Measurements from ENCODE around the gene NTF3. TPM values are rescaled to one million over a fixed set of nuclear protein-coding genes. Genes with fewer than 3 reads are reported as not detected.

Gene NTF3
- total RNA-seq, 1 donor from 2014 or later: 2.3 TPM

DNA sequence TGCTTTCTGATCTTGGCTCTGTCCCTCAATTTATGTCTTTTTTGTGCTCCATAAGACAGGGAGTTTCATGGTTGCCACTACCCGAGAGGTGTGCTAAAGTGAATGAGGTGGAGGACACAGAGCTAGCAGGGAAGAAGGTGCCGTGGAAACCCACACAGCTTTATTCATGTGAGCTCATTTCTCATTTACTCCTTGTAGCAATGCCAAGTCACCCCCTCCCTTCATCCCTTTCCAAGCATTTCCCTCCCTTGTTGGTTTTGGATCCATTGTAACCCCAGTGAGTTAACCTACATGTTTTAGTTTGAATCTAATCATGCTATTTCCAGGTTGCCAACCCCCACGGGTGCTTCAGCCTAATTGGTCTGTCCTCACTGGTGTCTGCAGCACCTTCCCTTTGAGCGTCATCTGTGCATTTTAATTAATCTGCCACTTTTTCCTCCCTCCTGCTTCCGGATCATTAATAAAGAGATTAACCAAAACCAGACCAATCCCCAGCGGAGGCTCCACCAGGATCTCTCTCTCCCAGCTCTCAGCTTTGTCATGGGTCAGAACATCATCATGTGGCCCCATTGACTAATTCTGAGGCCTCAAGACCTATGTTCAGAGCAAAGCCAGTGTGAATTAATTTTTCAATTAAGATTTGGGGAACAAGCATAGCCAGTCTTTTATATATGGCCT, 56.2 kb downstream of the NTF3 start:
- DNase-seq: no peak

DNA sequence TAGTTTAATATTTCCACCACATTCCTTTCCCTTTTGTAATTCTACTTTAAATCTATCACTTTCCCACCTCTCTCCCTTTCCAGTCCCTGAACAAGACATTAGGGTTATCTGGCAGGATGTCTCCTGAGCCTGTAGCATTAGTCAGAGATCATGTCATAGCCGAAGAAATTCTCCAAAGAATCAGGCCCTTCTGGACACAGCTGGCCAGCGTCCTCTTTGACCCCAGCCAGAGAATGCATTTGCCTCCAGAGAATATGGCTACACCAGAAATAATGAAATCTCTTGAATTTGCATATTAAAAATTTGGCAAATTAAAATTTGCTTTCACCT, 56.7 kb downstream of the NTF3 start:
- DNase-seq: no peak

DNA sequence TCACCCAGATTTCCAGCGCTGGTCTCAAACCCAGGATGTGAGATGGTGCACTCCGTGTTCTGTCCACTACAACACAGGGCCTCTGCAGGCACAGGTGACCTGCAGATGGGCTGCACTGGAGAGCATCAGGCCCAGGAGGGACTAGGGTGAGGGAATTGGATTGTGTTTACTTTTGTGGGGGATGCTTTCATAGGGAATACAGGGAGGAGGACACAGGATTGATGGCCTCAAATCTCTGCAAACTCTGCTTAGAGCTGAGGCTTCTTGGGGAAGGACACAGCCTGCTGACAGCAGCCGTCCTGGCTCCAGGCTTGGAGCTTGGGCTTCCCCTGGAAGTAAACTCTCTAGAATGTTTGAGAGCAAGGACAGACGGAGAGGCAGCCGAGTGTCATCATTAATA, 57.1 kb downstream of the NTF3 start:
- no peak for DNase-seq

DNA sequence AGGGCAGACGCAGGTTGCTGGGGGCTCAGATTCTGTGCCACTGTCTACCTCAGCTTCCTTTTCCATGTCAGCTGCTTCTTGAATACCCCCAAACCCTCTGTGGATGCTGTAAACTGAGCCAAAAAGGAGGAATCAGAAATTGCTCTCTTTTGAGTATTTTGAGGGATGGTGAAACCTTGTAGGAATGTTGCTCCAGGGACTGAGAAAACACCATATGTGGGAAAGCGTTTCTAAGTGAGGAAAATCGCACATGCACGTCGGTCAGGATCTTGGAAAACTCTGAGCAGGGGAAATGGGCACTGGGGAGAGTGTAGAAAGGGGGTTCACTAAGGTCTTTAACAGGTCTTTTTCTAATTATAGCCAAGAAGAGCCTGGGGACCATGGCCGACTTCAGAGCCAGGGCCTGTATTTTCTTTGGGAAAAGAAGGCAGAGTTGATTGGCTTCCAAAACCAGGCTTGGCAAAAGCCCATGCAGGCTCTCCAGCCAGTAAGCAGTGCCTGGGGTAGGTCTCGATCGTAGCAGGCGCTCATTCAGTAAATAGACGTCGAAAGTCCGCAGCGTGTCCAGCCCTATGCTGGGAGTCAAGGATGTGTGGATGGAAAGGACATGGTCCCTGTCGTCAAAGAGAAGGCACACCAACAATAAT, 58.0 kb downstream of the NTF3 start:
- DNase-seq: no peak

DNA sequence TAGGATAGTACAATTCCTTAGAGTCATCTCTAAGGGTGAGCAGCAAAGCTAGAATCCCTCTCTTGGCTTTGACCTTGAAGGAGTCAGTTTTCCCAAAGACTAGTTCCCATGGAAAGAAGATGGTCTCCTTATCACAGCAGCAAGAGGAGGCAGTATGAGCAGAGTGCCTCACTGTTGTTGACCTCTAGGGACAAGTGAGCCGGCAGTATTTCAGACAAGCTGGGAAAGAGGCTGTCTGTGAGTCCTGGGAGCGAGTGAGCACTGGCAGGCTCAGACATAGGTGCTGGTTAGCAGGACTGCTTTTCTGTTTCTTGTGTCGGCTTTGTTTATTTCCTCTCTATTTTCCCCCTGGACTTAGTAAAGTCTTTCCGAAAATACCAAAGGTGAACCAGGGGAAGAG, 60.7 kb downstream of the NTF3 start:
- DNase-seq: no peak

DNA sequence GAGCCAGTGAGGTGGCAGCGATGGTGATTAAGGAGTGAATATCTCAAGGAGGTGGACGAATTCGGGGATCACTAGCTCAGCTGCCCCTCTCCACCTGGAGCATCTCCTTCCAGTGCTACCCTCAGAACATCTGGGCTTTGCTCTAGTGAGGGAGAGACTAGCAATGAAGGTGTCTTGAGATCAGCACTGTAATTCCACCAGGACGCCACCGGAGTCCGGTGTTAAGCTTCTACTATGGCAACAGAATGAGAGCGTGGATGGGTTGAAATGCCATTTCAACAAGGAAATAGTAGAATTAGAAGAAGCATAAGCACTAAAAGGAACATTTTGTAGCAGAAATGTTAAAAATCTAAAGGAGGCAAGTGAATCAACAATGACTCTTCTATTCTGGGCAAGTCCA, 61.1 kb downstream of the NTF3 start:
- no peak for DNase-seq

DNA sequence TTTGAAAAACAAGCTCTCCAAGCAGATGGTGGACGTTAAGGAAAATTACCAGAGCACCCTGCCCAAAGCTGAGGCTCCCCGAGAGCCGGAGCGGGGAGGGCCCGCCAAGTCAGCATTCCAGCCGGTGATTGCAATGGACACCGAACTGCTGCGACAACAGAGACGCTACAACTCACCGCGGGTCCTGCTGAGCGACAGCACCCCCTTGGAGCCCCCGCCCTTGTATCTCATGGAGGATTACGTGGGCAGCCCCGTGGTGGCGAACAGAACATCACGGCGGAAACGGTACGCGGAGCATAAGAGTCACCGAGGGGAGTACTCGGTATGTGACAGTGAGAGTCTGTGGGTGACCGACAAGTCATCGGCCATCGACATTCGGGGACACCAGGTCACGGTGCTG, 62.4 kb downstream of the NTF3 start:
- no peak for DNase-seq

DNA sequence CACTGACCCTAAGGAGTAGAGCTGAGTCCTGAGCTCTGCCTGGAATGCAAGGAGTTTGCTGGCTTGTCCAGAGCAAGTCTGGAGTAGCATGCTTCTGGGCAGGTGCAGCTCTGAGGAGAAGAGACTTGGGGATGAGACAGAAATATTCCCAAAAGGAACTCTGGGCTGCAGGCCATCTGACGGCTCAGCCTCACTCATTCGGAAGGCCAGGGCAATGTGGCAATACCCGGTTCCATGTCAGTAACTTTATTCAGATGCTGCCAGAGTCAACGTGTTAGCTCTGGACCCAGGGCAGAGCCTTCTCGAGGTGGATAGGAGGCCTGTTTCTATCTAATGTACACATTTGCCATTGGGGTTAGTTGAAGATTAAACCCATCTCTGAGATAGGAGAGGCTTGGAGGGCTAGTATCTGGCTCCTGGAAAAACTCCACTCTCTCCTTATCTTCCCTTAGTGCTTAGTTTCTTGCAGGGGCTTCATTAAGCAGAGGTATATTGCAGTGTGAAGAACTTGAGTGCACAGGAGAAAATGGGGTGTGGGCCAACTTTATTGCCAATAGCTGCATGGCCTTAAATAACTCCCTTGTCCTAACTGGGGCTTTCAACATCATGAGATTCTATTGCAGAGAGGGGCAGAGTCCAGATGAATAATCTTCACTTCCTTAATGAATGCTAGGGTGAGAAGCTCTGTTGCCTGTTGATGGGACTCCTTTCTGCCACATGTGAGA, 65.6 kb downstream of the NTF3 start:
- no peak for DNase-seq

DNA sequence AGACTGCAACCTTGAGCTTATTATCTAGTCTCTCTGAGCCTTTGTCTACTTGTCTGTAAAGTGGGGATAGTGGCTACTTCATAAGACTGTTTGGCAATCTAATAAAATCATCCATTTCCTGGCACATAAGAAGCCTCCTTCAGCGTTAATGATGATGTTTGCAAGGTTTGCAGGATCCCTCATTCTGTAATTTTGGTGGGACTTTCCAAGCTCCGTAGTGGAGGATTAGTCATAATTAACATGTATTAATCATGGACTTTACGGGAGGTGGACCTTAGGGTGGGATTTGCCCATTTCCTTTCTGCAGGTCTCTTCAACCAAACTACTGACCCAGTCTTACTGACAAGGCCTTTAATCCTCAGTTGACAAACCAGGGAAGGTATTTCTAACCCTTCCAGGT, 66.2 kb downstream of the NTF3 start:
- no peak for DNase-seq

DNA sequence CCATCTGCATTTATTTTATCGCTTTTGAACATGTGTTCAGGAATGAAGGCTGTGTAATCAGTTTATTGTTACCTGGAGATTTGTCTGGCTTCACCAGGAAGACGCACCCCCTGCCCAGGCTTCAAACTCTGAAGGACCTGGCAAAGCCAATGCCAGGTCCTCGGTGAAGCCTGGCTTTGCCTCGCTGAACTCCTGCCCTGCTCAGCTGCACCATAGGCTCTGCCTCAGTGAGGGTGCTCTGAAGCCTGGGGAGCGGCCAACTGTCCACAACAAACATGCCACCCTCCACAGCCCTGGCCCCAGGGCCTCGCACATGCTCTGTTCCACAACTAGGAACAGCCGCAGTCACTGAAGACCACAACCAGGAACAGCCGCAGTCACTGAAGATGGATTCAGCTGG, 66.9 kb downstream of the NTF3 start:
- DNase-seq: no peak

DNA sequence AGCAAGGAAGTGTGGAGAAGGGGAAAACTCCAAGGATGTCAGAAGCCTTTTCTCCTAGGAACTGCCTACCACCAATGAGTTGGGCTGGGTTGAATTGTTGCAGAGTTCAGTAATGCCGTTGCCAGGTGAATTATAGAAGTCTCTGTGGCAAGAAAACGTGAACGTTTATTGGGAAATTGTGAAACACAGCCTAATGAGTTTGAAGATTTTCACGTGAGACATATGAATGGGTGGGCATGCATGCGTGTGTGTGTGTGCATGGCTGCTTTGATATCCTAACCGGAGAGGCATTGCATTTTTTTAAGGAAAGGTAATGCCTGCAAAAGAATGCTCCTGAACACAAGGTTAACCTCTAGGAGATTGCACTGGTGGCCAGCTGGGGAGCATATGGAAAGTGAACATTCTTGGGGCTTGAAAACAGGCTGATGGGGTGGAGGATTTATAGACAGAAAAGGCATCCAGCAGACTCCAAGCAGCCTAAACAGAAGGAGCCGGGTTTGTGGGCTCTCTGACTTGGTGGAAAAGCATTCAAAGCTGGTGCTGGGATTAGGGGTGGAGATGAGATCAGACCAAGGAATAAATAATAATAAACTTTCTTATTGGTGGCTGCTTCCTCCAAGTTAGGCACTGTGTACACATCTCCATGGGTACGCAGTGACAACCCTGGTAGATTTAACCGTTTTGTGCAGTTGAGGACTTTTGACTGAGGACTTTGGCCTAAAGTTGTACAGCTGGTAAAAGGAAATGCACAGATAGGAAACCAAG, 67.8 kb downstream of the NTF3 start:
- no peak for DNase-seq

DNA sequence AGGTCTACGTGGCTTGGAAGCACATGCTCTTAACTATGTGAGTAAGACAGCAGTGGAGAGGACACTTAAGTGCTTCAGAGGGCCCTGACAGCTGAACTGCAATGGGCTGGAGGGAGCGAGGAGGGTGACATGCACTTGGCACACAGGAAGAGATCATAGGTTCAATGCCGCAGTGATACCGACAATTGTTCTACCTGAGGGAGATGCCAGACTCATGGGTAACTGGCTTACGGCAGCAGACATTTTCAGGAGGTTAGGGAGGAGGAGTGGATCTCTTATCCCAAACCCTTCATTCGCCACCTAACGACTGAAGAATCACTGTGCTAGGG, 68.4 kb downstream of the NTF3 start:
- DNase-seq: no peak

DNA sequence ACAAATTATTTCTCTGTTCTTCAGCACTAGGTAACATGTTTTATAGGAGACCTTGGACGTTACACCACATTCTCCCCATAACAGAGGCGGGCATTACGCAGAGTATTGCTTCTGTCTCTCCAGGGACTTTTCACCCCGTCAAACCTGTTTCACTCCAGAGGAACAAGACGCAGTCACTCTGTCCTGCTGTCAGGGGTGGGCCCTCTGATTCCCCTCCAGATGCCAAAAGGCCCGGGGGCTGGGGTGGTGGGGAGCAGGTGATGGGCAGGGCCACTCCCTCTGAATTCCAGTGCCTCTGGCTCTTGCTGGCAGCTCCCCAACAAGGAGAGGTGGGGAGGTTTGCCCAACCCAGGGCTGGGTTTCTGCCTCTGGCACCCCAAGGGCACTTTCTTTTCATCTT, 71.9 kb downstream of the NTF3 start:
- no peak for DNase-seq

DNA sequence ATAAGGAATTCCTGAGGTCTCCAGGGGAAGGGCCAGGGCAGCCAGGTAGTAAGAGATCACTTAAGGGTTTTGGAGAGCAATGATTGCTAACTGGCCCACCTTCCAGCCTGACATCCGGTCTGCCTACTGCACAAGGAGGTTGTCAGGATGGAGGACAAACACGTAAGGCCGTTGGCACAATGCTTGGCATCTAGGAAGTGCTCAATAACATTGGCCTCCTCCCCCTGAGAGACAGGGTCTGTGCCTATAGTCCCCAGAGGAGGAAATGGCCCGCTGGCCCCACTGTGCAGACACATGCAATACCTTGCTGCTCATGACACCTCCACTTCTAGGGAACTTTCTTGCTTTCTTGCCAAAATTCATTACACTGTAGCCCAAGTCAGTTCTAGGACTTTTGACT, 73.2 kb downstream of the NTF3 start:
- no peak for DNase-seq

DNA sequence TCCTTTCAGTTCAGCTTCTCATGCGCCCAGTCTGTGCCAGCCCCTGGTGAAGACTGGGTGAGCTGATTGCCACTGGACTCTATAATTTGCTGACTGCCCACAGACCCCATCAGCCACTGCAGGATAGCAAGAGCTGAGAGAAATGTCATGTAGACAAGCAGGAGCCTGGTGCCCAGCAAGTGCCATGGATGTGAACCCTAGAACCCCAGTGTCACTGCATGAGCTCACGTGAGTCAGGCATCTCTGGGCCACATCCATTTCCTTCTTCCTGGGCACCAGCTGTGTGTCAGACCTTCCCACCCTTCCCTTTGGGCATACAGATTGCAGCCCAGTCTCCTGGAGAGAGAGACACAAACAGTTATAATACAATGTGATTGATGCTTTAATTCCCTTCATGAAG, 73.8 kb downstream of the NTF3 start:
- DNase-seq: no peak

DNA sequence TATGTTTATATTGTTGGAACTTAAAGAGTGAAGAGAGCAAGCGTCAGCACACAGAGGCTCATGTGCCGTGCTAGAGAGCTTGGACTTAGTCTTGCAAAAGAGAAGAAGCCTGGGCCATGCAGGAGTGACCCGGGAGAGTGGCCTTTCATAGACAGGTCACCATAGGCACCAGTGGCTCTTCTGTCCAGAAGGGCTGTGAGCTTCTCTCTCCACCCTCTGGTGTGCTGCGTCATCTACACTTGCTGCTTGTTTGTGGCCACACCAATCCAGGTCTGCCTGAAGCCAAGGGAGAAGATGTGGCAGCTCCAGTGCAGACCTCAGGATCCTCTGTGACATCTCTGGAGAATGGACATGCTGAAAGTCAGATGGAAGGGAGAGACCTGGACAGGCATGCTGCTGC, 74.4 kb downstream of the NTF3 start:
- DNase-seq: no peak

DNA sequence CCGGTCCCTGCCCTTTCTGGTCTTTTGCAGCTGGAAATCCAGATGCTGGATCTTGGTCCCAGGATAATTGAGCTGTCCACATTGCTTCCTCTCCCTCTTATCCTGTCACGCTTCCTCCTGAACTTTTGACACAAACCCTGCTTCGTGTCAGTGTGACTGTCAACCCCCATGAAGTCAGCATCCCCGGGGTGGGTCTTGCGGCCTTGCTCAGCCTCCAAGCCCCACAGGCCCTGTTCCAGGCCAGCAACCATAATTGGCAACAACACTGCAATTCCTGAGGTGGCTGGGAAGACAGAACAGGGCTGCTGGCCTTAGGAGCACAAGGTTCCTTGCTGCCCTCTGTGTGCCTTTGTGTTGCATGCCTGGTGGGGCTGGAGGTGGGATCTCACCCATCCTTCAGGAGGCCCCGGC, 74.9 kb downstream of the NTF3 start:
- DNase-seq: no peak

DNA sequence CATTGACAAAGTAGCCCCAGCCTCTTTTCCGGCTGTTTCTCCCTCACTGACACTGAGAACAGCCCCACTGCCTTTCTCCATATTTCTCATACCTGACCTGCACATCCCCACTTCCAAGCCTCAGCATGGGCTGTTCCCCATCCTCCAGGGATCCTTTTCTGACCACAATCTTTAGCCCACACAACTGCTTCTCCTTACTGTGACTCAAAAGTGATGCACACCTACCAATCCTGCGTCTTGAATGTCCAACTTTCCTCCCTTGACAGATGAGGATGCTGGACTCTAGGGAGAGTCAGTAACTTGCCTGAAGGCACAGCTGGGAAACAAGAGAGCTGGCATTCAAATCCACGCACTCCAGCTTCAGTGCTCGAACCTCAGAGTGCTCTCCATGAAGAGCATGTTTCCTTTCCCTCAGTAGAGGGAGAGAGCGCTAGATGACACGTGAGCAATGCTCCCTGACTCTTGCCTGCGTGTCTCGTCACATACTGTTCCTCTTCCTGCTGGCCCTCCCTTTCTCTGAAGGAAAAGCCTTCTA, 75.6 kb downstream of the NTF3 start:
- no peak for DNase-seq

DNA sequence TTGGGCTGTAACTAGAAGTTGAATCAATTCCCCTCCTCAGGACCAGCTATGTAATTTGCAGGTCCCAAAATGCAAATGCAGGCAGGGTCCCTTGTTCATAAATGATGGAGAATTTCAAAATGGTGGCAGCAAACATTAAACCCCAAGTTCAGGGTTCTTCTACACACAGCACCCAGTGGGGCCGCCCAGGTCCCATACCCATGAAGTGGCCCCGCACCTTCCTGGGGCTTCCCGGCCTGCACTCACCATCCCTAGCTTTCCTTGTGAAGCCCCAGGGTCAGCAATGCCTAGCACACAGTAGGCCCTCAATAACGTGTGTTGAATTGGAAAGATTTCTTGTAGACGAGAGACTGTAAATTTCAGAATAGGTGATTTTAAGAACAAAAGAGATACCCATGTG, 76.0 kb downstream of the NTF3 start:
- no peak for DNase-seq

DNA sequence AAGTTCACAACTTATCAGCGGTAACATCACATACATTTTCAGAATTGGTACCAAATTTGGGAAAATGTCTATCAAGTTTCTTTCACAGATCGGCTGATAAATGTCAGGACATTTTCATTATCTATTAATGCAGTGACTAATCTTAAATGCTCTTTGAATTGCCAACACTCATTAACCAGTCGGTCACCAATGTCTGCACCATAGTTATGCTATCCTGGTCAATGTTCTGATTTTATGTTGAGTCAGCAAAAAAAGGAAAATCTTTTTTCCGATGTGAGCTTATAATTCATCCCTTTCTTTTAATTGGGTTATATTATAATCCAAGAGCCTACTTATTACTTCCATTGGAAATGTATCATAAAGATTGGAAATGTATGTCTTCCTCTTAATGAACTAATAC, 77.2 kb downstream of the NTF3 start:
- no peak for DNase-seq

DNA sequence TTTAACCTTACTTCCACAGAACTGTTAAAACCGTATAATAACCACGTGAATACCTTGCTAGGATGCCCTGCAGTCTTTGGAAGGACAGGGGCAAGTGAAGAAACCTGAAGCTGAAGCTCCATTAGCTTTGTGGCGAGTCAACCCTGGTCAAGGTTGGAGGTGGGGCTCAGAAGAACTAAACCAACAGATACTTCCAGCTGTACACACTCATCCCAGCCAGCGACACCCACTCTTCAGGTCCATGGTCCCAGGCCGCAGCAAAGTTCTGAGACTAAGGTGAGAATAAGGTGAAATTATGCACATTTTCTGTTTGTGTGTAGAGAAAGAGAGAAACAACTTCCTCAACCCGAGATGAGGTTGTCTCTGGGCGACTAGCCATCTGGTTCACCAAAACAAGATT, 77.6 kb downstream of the NTF3 start:
- DNase-seq: no peak

DNA sequence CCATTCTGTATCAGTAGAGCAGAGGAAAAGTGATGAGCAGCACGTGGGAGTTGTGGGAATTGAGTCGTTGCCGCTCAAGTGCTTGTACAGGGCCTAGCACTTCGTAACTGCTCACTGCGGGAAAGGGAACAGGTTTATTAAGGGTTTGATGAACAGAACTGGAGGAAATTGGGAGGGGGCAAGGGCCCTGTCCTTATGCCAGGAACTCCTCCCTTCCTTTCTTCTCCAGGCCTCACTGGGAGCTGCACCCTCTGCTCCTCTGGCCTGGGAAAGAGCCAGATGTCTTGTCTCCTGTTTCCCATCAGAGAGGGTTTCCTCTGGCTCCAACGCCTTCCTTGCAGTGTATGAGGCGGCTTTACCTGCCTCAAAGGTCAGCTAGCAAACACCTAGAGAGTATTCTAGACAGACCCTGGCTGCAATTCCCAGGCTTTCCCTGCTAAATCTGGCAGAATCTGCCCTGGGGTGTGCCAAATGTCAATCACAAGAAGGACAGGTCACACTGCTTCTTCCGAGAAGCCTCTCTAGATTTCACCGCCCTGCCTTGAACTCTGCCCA, 78.4 kb downstream of the NTF3 start:
- no peak for DNase-seq

DNA sequence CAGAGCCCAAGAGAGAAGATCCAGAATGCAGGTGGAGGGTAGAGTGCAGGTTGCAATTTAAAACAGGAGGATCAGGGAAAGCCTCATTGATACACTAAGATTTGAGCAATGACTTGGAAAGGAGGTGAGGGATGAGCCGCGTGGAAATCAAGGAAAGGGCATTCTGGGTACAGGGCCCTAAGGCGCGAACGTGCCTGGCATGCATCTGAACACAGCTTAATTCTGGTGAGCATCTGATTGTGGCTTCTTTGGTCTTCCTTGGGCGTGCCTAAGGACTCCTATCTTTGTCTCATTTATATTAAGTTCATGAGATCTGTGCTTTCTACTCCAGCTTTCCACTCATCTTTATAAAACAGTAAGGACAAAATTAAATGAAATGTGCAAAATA, 79.3 kb downstream of the NTF3 start:
- no peak for DNase-seq

Data from occipital lobe (tissue), 2 donors.